ENCODE results near the gene CXXC4.

DNA sequence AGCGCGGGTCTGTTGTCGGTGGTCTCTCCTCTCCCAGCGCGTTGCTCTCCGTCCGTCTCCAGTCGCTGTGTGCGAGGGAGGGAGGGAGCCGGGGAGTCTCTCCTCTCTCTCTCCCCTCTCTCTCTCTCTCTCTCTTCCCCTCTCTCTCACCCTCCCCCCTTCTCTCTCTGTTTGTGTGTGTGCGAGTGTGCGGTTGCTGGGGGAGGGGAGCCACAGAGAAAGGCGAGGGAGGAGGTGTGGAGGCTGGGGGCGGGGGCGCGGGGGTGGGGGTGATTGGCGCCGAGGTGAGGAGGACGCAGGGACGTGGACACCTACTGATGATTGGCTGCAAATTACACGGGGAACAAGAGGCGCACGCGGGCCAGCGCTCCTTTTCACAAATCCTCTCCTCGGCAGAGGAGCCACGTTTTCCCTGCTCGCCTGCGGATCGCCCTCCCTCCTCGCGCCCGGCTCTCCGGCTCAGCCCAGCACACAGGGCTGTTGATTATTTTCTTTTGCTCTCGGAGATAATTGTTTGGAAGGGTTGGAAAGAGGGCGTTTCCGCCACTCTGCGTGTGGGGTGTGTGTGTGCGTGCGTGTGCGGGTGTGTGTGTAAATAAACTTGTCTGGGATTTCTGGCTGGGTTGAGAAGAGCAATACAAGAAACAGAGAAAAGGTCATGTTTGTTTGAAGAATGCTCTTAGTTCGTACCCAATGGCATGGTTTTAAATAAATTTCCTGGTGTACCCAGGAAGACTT is at the start of gene CXXC4:
- TF ChIP-seq, protein P1, sequence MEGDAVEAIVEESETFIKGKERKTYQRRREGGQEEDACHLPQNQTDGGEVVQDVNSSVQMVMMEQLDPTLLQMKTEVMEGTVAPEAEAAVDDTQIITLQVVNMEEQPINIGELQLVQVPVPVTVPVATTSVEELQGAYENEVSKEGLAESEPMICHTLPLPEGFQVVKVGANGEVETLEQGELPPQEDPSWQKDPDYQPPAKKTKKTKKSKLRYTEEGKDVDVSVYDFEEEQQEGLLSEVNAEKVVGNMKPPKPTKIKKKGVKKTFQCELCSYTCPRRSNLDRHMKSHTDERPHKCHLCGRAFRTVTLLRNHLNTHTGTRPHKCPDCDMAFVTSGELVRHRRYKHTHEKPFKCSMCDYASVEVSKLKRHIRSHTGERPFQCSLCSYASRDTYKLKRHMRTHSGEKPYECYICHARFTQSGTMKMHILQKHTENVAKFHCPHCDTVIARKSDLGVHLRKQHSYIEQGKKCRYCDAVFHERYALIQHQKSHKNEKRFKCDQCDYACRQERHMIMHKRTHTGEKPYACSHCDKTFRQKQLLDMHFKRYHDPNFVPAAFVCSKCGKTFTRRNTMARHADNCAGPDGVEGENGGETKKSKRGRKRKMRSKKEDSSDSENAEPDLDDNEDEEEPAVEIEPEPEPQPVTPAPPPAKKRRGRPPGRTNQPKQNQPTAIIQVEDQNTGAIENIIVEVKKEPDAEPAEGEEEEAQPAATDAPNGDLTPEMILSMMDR (conservative IDR thresholded peaks at IDR 0.05) = no peak
- no peak for TF ChIP-seq EZH2 (IDR thresholded peaks at IDR 0.05; ENCODE audit: low read depth)

Measured in PC-9 (cell line).